ENCODE results near the gene TMC8. TPM values are rescaled to one million over a fixed set of nuclear protein-coding genes. Genes with fewer than 3 reads are reported as not detected.
A peak's percentile ranks its signal among the peaks of the same experiment; 100 is the strongest.
"Not testable (repeated sequence)": the region's sequence is repeated elsewhere in the genome, so short reads cannot be mapped to it uniquely, and the experiment has no call there.

TMC8 gene, protein sequence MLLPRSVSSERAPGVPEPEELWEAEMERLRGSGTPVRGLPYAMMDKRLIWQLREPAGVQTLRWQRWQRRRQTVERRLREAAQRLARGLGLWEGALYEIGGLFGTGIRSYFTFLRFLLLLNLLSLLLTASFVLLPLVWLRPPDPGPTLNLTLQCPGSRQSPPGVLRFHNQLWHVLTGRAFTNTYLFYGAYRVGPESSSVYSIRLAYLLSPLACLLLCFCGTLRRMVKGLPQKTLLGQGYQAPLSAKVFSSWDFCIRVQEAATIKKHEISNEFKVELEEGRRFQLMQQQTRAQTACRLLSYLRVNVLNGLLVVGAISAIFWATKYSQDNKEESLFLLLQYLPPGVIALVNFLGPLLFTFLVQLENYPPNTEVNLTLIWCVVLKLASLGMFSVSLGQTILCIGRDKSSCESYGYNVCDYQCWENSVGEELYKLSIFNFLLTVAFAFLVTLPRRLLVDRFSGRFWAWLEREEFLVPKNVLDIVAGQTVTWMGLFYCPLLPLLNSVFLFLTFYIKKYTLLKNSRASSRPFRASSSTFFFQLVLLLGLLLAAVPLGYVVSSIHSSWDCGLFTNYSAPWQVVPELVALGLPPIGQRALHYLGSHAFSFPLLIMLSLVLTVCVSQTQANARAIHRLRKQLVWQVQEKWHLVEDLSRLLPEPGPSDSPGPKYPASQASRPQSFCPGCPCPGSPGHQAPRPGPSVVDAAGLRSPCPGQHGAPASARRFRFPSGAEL
- total RNA-seq, result 4.3 TPM
- long read RNA-seq, partial matches to known transcripts, result 1 of 3 reads
- long read RNA-seq, other reads (novel, unspliced or antisense), result 2 of 3 reads

DNA sequence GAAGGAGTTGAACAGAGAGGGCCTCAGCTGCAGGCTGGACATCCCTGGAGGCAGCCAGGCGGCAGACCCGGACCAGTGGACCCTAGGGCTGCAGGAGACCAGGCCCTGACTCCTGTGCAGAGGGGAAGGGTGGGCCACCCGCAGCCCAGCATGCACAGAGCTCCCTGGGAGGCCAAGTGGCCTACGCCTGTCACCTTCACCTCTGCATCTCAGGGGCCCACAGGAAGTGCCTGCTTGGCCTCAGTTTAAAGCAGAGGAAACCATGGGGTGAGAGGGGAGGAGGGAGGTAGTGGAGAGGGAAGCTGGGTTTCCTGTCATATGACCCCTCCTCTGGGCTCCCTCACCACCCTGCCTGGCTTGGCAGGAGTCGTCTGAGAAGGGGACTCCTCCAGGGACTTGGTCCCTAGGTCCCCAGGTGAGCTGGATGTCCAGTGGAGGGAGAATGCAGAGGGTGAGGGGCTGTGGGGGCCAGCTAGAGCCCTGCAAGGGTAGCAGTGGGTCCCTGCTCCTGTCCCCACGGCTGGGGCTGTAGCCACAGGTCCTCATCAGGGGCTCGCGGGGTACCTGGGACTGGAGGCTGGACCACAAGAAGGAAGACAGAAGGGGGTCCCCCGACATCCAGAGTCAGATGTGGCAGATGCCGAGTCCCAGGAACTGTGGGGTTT lies at the start of gene TMC8:
Gene TMC8, plus strand, starts transcription at position 335 of the 665 bp plus-strand sequence. CDS start 818 bp downstream, outside the sequence.
- intact Hi-C loops (cut with DNase I), result no loop called here
- DNase-seq (ENCODE audit: missing footprints) (peak; percentile 72), ATAC-seq (no peak)

DNA sequence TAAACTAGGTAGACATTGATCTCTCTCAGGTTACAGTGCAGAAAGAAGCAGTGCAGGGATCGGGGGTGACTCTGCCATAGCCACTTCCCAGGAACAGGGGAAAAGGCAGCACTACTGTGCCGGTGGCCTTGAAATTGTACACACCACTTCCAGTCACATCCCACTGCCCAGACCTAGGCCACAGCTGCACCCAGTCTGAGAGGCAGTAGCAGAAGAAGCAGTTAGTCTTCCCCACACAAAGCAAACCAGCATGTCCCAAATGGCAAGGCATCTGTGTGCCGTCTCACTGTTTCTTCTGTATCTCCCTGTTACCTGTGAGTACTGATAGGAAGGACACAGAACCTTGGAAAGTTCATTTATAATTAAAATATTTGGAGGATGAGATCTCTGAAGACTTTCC lies 49.0 kb upstream of the TMC8 start:
- DNase-seq (ENCODE audit: missing footprints) (no peak), ATAC-seq (no peak)
- intact Hi-C loops (cut with DNase I), result loop anchor here (10.0 kb wide), 1 partner anchor 57 kb away; no protein-coding TSS in a partner anchor

DNA sequence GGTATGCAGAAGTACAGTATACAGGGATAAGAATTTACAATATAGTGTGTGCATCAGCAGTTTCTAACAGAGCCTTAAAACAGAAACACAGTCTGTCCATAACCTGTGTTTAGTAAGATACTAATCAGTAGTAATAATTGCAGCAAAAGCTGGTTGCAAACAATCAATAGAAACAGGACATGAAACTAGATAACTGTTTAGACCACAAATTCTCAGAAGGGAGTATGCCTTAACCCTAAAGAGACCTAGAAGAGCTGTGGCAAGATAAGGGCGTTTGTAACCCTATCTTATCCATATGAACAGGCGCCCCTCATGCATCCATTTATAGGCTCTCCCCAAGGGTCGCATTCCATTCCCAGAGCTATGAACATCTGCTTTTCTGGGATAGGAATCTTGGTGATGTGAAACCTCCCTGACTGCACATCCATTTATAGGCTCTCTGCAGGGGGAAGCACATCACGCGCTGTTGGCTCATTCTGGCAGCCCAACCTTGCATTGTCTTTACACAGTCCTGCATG lies 48.2 kb upstream of the TMC8 start:
- intact Hi-C loops (cut with DNase I), result loop anchor here (10.0 kb wide), 1 partner anchor 58 kb away; no protein-coding TSS in a partner anchor
- ATAC-seq; DNase-seq (ENCODE audit: missing footprints): not testable (repeated sequence)

DNA sequence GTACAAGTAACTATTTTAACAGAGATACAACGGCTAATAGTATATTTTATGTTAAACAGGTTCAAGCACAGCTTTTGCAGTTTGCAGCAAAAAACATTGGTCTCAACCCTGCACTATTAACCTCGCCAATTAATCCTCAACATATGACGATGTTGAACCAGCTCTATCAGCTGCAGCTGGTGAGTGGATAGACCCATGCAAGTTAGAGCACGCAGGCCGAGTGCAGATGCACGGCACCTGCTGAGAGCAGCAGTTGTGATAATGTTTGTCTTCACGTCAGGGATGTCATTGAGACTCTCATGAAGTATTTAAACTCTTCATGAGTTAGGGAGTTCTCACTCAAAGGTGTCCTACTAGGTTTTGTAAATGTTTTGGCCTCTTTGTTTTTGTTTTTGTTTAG lies 47.6 kb upstream of the TMC8 start:
- no peak for ATAC-seq
- intact Hi-C loops (cut with DNase I), result loop anchor here (10.0 kb wide), 1 partner anchor 58 kb away; no protein-coding TSS in a partner anchor
- no peak for DNase-seq (ENCODE audit: missing footprints)

DNA sequence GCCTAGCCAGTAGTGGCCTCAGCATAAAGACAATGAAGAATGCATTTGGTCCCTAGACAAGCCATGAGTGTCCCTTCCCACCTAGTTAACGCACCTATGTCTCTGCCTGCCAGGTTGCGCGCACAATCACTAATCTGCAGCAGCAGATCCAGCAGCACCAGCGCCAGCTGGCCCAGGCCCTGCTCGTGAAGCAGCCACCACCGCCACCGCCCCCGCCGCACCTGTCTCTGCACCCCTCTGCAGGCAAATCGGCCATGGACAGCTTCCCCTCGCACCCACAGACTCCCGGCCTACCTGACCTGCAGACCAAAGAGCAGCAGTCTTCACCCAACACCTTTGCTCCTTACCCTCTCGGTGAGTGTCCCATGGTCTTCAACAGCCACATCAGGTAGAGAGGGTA lies 43.8 kb upstream of the TMC8 start:
- intact Hi-C loops (cut with DNase I), result loop anchor here (10.0 kb wide), 1 partner anchor 62 kb away; no protein-coding TSS in a partner anchor
- no peak for ATAC-seq
- no peak for DNase-seq (ENCODE audit: missing footprints)

DNA sequence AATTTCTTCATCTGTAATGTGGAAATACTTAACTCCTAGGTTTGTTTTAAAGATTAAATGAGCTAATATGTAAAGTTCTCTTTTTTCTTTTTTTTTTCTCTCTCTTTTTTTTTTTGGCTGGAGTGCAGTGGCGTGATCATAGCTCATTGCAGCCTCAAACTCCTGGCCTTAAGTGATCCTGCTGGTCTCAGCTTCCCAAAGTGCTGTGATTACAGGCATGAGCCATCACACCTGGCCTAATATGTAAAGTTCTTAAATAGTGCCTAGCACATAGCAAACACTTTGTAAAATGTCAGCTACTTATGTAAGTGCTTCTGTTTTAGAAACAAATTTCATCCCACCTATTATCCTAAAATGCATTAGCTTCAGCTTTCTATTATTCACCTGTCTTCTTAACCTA lies 42.0 kb upstream of the TMC8 start:
- no peak for ATAC-seq
- intact Hi-C loops (cut with DNase I), result loop anchor here (10.0 kb wide), 1 partner anchor 64 kb away; no protein-coding TSS in a partner anchor
- DNase-seq (ENCODE audit: missing footprints), result no peak

DNA sequence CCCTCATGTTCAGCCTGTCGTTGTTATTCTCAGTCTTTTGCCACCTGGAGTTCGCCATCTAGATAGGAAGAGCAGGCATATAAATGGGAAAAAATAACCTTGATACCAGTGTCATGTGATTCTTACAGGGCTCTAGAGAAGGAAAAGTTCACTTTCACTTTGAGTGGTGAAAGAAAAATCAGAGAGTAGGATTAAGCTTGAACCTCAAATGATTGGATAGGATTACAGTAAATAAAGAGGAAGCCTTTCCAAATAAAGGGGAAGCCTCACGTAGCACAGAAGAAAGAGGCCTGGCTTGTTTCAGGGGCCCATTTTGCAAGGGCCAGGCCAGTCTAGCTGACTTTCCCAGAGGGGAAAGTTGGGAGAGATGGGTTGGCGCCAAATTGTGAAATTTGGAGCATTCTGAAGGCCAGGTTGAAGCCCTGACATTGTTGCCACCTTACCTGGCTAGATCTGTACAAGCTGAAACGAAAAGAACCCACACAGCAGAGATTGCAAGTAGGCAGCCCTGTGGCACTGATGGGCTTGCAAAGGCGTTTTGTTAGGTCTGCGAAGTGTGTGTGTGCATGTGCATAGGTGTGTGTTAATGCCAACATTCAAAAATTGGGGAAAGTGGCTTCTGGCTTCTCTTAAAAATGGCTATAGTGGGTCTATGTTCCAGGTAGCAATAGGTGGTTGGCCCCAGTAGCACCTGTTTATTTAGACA lies 40.8 kb upstream of the TMC8 start:
- intact Hi-C loops (cut with DNase I), result loop anchor here (10.0 kb wide), 1 partner anchor 65 kb away; no protein-coding TSS in a partner anchor
- DNase-seq (ENCODE audit: missing footprints) (no peak), ATAC-seq (peak; percentile 32)

DNA sequence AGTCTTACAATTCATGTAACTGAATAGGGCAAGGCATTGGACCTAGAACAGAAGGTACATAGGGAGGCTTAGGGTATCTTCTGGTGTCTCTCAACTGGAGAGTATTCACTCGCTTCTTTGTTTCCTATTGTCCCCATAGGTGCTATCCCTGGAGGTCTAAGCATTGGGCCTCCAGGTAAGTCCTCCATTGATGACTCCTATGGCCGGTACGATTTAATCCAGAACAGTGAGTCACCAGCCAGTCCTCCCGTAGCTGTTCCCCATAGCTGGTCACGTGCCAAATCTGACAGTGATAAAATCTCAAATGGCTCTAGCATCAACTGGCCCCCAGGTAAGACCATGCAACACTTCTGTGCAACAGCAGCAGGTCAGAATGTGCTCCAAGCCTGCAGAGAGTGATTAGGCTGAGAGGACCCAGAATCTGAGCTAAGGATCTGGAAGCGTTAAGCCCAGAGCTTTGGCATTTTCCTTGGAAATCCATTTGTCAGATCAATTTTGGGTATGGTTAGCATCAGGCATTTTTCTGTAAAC lies 37.7 kb upstream of the TMC8 start:
- ATAC-seq, result no peak
- DNase-seq (ENCODE audit: missing footprints), result no peak
- intact Hi-C loops (cut with DNase I), result no loop called here

DNA sequence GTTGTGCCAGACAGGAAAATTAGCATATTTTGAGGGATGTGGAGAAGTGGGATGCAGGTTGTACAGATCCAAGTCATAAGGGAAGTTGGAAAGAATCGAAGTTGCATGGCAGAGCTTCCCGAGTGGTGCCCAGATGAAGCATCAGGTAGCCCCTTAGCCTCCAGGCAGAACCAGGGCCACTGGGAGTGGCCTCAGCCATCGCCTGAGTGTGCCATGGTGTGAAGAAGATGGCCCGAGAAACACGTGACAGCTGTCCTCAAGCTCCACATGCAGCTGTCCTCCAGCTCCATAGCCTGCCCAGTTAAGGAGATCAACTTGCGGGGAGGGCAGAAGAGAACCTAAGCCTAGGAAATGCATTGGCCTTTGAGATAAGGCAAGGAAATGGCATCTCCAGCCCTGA lies 35.5 kb upstream of the TMC8 start:
- intact Hi-C loops (cut with DNase I), result no loop called here
- DNase-seq (ENCODE audit: missing footprints), result no peak
- no peak for ATAC-seq

DNA sequence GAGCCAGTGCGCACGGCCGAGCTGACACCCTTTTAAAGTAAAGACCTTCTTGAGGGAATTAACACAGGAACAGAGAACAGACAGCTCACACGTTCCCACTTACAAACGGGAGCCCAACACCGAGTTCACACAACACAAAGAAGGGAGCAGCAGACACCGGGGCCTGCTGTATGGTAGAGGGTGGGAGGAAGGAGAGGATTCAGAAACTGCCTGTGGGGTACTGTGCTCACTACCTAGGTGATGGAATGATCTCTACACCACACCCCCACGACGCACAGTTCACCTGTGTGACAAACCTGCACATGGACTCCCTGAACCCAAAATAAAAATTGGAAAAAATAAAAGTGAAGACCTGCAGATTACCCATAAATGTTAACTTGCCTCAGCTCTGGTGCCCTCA lies 34.5 kb upstream of the TMC8 start:
- DNase-seq (ENCODE audit: missing footprints) (no peak), ATAC-seq (no peak)
- intact Hi-C loops (cut with DNase I), result no loop called here

DNA sequence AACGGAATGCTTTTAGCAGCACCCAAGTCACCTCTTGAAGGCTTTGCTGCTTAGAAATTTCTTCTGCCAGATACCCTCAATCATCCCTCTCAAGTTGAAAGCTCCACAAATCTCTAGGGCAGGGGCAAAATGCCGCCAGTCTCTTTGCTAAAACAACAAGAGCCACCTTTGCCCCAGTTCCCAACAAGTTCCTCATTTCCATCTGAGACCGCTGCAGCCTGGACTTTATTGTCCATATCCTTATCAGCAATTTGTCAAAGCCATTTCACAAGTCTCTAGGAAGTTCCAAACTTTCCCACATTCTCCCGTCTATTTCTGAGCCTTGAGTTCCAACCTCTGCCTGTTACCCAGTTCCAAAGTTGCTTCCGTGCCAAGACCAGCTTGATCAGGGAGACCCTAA lies 29.5 kb upstream of the TMC8 start:
- no peak for DNase-seq (ENCODE audit: missing footprints)
- no peak for ATAC-seq
- intact Hi-C loops (cut with DNase I), result no loop called here

DNA sequence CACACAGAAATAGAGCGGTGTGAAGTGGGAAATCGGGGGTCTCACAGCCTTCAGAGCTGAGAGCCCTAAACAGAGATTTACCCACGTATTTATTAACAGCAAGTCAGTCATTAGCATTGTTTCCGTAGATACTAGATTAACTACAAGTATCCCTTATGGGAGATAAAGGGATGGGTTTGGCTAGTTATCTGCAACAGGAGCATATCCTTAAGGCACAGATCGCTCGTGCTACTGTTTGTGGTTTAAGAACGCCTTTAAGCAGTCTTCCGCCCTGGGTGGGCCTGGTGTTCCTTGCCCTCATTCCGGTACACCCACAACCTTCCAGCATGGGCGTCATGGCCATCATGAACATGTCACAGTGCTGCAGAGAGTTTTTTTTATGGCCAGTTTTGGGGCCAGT lies 29.0 kb upstream of the TMC8 start:
- peak; percentile 37 for DNase-seq (ENCODE audit: missing footprints)

DNA sequence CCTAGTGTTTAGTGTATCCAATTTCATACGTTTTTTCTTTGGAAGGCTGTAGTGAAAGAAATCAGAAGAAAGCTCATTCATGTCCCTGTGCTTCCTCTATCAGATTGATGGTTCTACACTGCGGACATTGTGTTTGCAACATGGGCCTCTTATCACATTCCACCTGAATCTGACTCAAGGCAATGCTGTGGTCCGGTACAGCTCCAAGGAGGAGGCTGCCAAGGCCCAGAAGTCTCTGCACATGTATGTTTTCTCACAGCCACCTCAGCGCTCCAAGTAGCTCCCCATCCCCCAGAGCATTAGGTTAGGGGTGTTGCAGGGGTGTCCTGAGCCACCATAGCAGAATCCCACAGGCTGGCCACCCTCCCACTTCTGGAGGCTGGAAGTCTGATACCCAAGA lies 27.3 kb upstream of the TMC8 start:
- DNase-seq (ENCODE audit: missing footprints) (no peak), ATAC-seq (no peak)
- intact Hi-C loops (cut with DNase I), result no loop called here

More for the DNA sequence above, 29.0 kb upstream of the TMC8 start:
- ATAC-seq, result no peak
- intact Hi-C loops (cut with DNase I), result no loop called here

DNA sequence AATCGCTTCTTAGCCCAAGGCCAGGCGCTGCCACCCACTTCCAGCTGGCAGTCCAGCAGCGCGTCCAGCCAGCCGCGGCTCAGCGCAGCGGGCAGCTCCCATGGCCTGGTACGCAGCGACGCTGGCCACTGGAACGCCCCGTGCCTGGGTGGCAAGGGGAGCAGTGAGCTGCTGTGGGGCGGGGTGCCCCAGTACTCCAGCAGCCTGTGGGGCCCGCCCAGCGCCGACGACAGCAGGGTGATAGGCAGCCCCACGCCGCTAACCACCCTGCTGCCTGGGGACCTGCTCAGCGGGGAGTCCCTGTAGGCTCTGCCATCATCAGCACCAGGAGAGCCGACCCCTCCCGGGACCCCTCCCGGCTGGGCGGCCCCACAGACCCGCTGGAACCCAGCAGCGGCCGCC lies 26.0 kb upstream of the TMC8 start:
- intact Hi-C loops (cut with DNase I), result no loop called here
- ATAC-seq (no peak), DNase-seq (ENCODE audit: missing footprints) (peak; percentile 33)

DNA sequence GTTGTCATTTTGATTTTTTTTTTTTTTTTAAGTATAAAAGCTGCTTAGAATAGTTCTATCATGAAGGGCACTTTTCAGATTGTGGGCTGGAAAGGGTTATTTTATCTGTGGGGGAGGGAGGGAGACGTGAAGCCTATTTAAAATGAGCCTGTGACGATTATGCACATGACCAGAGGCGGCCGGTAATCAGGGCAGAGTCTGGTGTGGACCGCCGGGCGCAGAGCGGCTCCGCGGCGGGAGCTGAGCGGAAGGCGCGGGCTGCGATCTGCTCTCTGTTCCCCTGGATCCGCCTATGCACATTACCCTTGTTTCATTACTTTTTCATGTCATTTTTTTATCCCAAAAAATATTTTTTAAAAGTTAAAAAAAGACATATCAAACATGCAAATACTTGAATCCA lies 25.5 kb upstream of the TMC8 start:
- intact Hi-C loops (cut with DNase I), result no loop called here
- ATAC-seq (no peak), DNase-seq (ENCODE audit: missing footprints) (peak; percentile 27)

DNA sequence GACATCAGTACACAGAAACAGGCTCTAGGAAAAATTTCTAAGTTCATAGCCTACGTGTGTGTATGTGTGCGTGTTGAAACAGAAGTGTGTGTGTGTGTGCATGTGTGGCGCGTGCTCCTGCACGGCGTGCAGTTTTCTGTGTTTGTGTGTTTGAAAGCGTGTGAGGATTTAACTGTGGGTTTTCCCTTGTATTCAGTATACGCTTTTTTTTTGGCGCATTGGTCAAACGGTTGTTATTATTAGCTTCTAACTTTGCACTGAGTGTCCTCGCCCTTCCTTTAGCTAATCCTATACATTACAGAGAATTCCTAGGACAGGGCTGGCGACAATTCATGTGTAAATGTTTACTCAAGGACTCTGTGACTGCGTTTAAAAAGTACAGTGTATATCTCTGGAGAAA lies 25.0 kb upstream of the TMC8 start:
- ATAC-seq, result no peak
- intact Hi-C loops (cut with DNase I), result no loop called here
- DNase-seq (ENCODE audit: missing footprints), result no peak

DNA sequence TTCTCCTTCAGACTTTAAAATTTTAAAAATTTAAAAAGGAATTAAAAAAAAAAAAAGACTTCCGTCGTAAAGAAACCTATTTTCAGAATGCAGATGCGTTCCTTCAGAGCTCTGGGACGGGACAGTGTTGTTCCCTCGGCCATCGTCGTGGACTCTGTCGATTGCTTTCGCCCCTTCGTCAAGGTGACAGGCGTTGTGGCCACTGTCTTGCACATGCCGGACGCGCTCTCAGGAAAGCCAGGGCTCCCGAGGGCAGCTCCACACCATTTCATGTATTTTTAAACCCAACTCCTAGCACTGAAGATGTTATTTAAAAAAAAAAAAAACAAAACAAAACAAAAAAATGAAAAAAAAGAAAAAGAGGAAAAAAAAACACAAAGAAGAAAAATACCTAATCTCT lies 24.4 kb upstream of the TMC8 start:
- ATAC-seq (no peak), DNase-seq (ENCODE audit: missing footprints) (no peak)
- intact Hi-C loops (cut with DNase I), result no loop called here

DNA sequence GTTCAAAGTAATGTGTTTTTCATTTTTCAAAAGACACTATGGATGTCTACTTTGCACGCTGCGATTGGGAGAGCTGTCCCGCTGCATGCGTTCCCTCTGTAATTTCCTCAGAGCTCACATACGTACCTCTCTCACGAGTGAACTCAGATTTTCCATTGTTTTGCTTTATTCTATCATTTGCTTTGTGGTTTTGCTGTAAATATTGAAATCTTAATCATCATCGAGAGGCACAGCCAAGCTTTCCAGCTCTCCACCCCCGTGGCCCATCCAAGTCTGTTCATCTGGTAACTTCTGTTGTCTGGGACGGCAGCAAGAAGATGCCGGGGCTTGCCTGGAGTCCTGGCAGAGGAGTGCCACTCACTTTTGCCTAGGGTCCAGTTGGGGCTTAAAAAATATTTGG lies 23.1 kb upstream of the TMC8 start:
- intact Hi-C loops (cut with DNase I), result no loop called here
- DNase-seq (ENCODE audit: missing footprints) (no peak), ATAC-seq (no peak)

Measured in Right ventricle myocardium inferior (tissue), 1 donor.